Colon (tissue), 2 donors: ENCODE data around the gene GRID2.

Source experiments
- FAIRE-seq: peaks from 2 replicates; lab custom pipeline; 2012; peaks lifted over from hg19 to GRCh38; lab: Jason Lieb, UNC
- donor health status: control.
- donor health status: control.

Gene GRID2

DNA sequence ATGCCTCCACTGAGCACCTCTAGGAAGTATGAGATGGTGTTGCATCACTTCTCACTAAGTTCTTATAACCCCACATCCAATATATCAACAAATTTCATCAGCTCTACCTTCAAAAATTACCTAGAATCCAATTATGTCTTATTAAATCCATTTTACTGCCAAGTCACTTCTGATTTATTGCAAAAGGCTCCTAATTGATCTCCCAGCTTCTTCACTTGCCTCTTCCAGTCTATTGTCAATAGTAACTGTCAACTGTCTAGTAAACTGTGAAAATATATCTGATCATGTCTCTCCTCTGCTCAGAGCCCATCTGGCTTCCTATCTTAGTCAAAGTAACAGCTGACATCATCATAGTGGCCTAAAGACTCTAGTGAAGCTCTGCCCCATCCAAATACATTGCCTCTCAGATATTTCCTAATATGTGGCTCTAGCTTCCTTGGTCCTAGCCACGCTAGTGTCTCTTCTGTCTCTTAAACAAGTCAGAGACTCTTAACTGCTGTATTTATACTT, 1110.3 kb downstream of the GRID2 start:
- FAIRE-seq = no peak

DNA sequence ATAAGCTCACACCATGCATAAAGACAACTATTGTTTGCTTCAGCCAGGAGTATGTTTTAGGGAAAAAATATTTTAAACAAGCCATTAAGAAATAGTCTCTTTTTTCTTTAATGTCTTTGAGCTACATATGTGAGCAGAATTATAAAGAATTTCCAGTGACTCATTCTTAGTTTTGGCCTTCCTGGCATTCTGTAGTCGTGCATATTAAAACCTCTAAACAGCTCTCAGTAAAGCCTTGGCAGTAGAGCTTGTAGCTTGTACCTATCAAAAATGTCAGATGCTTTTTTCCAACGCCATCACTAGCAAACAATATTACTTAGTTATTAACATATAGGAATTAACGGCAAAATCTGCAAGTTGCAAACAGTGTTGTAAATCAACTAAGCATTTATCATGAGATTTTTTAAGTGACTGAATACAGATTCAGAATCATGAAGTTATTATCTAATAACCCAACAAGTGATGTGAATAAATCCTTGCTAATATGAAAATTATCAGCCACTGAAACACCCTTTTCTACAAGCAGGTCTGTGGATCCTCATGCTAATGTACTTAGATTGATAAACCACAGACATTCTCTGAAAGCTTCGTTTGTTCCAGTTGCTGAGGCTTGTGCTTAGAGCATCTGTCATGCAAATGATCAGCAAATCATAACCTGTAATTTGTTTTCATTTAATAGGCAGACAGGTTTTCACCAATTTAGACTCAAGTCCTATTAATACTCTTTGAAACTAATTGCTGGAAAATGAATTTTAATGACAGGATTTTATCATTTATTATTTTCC, 1112.8 kb downstream of the GRID2 start:
- no peak for FAIRE-seq

DNA sequence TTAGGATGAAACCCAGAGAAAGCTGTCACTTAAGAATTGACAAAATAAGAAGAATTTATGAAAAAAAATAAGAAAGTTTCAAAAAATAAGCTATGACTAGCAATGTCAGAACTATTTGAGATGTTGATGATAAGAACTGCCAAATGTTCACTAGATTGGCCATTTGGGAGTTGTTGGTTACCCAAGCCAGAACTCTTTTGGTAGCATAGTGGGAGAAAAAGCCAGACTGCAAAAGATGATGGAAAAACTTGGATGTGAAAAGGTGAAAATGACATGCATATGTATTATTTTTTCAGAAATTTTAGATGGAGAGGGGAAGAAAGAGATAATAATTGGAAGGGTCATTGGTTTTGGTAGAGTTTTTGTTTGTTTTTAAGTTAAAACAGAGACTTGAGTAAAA, 1127.6 kb downstream of the GRID2 start:
- no peak for FAIRE-seq

DNA sequence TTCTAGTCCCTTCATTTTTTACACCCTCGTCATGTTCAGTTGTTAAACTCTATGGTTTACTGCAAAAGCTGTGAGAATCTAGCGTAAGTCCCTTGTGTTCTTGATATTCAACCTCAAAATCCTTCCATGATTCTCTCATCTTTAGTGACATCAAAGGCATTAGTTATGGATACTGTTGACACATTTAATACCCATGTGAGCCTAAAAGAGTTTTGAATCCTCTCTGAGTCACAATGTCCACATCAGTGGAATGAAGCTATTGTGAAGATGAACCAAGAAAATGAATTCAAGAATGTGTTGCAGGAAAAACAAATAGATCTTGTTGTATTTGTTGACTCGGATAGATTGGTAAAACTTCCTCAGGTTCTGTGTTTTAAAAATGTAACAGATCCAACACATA, 1130.1 kb downstream of the GRID2 start:
- FAIRE-seq = no peak

DNA sequence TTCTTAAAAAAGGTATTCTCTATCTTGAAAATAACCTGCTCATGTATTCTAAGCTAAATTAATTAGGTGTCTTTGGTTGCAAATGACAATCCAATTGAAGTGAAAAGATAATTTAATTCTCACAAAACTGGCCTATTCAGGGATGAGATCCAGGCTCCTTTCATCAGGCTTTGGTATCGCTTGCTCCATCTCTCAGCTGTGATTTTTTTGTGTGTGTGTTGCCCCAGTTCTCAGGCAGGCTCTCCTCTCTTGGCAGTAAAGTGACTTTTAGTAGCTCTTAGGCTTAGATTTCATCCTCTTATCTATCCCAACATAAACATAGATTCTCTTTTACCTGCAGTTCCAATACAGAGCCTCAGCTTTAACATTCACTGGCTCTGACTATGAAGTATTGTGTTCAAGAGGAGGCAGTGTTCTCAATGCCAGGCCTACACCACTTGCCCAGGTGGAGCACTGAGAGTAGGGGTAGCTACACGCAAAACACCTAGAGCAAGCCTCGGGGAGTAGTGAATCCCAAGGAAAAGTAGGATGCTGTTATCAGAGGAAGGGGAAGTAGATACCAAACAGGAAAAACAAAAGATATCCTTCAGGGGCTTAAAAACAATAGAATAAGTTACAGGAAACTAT, 1132.3 kb downstream of the GRID2 start:
- no peak for FAIRE-seq

DNA sequence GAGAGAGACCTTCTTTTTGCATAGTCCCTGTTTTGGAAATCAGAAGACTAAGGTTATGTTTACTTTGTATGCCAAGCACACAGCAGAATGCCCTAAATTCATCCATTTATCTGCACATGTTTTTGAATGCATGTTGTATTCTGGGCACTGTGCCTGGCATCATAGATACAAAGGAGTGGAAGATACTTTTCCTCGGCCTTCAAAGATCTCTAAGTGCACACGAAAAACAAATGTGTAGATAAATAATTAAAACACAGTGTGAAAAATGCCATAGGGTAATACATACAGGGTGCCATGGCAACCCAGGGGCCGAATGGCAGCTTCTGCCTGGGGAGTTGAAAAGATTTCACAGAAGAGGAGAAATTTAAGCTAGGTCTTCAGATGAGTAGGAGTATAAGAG, 1134.2 kb downstream of the GRID2 start:
- FAIRE-seq = no peak

DNA sequence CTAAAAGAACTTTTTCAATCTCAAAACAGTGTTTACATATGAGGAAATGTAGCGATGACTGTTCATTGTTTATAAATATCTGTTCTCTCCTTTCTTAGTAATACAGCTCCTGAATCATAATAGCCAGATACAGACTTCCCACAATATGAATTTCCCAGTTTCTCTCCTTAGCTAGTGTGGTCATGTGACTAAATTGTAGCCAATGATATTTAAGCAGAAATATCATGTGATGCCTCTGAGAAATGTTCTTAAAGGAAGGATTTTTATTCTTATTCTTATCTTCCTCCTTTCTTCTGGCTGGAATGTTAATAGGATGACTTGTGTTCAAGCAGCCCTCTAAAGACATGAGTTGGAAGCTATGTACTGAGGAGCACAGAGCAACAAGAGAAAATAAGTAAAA, 1141.1 kb downstream of the GRID2 start:
- FAIRE-seq = no peak

DNA sequence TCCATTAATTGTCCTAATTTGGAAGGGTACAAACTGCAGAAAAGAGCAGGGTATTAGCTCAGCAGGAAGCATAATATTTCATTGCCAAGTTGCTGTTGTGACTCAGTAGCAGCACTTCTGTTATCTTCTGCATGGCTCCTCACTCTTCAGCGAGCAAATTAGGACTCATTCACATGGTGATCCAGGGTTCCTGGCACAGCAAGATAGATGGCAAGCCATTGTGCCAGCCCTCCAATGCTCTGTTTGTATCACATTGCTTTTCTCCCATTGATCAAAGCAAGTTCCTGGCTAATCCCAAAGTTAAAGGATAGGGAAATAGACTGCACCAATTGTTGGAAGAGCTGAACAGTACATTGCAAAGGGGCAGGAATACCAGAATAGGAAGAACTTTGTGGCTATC, 1142.3 kb downstream of the GRID2 start:
- no peak for FAIRE-seq

DNA sequence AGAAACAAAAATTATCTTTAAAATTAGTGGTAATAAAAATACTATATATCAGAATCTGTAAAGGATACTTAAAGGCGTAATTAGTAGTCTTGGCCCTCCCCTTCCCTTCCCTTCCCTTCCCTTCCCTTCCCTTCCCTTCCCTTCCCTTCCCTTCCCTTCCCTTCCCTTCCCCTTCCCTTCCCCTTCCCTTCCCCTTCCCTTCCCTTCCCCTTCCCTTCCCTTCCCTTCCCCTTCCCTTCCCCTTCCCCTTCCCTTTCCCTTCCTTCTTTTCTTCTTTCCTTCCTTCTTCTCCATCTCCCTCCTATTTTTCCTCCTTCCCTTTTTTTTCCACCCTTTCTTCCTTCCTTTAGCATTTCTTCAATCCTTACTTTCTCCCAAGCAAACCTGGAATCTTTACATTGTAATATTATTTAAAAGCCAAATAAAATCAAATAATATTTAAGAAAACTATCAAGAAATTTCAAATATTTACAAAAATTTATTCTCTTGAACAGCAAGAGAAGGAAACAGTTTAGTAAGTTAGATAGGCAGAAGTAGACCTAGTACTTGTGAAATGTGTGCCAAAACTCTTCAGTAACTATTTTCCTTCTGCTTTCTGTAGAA, 1145.0 kb downstream of the GRID2 start:
- no peak for FAIRE-seq

DNA sequence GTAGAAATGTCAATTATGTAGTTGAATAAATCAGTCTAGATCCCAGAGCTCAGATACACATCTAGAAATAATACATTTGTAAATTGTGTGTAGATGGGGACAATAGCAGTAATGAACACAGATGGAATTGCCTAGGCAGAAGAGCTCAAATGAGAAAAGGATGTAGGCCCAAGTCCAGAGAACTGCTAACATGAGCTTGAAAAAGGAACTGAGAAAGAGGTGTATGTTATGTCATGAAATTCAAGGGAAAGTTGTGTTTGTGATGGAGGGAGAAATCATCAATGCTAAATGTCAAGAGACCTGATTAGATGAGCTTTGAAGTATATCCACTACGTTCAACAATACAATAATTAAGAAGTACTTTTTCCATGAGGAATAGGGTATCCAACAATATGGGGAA, 1148.2 kb downstream of the GRID2 start:
- no peak for FAIRE-seq

DNA sequence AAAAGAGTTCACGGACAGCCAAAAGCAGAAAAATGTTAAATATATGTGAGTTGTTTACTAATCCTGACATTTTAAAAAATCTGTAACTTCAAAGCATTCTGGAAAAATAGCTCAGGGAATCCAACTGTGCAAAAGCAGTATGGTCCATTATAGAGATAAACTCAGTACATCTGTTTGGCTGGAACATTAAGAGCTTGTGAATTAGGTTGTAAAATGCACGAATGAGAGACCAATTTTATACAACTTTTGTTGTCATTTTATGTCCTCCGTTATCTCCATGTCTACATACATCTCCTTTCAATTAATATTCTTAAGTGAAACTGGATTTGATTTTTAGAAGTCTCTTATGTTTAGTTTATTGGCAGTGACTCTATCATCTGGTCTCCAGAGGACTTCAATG, 1157.8 kb downstream of the GRID2 start:
- FAIRE-seq = no peak

DNA sequence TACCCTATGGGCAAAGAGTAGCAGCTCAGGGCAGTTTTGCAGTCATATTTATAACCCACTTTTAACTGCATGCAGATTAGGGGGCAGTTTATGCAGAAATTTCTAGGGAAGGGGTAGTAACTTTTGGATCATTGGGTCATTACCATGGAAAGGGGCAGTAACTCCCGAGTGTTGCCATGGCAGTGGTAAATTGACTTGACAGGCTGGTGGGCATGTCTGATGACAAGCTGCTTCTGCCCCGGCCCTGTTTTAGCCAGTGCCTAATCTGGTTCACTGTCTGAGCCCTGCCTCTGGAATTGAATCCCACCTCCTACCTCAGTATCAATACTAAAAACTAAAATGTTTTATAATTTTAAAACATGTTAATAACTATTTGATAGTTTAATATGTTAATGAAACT, 1162.7 kb downstream of the GRID2 start:
- no peak for FAIRE-seq

DNA sequence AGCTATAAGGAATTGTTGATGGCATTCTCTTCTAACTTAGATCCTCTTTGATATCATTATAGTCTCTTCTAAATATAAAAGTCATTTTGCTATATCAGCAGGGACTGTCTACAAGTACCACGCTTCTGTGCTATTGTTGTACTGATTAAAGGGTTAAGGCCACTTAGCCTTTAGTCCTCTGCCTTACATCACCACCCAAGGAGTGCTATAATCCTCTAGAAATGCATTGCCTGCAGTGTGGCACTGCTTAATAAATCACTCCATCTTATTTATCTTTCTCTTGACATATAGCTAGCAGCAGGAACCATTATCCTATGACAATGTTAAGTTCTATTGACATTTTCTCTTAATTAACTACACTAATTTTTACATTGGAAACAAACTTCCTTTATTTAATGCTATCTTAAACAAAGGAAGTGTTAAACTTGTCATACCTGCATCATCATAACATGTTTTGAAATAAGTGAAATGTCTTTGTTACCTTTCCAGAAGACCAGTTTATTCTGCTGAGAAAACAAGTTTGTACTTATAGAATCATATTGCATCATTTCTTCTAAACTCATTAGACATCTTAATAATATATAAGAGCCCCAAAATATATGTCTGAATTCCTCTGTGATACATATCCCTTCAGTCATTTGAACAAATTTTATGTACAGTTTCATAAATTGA, 1163.9 kb downstream of the GRID2 start:
- no peak for FAIRE-seq

DNA sequence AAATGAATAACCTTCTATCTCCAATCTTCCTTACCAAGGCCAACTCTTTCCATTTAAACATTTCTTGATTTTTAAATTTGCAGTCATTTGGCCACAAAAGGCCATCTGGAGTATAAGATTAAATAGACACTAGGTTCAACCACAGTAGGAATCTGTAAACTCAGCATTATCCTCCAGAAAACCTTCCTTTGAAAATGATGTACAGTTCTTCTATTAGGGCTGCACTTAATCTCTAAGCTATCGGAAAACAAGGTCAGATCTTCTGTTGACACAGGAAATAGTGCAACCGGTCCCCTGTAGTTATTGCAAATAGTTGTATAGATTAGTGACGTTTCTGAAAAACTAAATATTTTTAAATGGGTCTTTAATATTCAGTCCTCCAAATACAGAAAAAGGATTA, 1165.8 kb downstream of the GRID2 start:
- no peak for FAIRE-seq

DNA sequence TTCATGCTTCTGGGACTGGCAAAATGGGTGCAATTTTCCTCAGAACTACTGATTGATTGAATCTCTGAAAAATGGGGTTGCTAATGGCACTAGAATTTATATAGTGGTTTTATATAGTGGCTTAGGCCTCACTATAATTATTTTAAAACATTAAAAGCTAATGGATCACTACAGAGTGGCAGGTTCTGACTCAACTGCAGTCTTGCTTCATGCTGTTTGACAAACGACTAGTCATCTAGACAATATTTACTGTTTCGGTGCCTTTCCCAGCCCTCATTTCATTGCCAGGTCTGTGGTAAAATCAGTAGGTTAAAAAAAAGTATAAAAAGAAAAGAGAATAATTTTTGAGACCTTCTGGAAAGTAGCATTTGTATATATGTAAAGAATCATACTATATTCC, 1172.0 kb downstream of the GRID2 start:
- FAIRE-seq = no peak

DNA sequence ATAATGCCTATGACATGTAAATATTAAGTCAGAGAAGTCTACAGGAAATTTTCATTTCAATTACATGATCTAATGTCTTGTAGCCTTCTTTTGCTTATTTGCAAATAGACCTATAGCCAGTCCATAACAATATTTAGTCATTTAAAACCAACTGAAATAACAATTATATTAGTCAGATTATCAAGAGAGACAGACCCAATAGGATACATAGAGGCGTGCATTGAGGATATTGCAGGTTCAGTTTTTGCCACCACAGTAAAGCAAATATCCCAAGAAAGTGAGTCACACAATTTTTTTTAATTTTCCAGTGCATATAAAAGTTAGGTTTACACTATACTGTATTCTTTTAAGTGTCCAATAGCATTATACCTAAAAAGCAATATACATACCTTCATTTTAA, 1175.0 kb downstream of the GRID2 start:
- FAIRE-seq = no peak

DNA sequence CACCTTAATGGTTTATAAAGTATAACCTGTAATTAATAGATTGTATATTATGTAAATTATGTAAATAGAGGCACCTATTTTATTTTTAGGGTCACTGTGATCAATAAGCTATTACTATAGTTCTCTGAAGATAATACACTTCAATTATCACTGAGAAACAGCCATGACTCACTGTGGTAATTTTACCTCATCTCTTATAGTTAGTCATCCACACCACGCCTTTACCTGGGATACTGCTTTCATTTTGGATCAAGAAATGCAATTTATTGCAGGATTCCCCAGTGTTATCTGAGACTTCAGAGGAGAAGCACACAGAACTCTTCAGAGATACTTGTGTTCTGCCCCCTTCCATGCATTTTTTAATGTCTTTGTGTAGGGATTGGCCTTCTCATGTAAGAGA, 1176.7 kb downstream of the GRID2 start:
- no peak for FAIRE-seq

DNA sequence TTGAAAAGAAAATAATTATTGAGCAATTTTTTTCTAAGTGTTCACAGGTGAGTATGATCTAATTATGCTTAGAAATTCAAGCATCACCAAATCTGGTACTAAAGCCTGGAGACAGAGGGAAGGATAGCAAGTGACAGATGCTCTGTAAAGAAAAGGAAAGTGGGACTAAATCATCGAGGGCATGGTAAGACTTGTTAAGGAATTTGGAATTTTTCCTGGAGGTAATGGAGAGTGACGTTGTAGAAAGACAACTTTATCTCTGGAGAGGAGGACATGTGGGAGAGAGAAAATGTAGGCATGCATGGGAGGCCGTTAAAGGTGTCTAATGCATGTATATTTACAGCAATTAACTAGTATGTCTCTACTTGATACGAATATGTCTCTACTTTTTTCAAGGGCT, 1191.6 kb downstream of the GRID2 start:
- no peak for FAIRE-seq

DNA sequence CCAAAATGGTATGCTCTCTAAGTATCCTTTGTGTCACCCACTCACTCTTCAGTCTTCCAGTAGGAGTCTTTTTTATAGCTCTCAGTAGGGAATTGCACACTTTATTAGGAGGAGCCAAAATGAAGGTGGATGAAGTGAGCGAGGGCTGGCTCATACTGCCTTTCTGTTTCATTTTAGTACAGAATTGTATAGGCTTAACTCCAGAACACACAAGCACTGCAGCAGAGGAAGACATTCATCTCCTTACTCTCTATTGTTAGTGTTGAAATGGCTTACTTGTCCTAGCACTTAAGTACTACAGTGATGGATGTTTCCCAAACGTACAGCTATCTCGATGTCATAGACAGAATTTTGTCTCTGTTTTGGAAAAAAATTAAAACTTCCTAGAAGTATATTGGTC, 1197.5 kb downstream of the GRID2 start:
- FAIRE-seq = no peak

DNA sequence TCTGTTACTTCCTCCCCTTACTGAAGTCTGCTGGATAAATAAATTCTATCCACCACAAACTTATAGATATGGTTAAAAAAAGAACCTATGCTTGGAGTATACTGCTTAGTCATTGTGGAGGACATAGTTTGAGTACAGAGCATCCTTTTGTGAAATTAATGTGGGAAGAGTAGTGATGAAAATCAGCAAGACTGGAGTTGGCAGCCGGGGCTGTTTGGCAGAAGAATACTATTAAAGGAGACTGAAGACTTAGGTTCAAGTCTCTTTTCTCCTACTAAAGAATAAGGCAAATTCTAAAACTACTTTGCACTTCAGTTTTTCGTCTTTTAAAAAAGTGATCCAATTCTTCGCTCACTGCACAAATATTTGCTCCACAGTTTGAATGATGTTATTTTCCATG, 1198.2 kb downstream of the GRID2 start:
- no peak for FAIRE-seq

DNA sequence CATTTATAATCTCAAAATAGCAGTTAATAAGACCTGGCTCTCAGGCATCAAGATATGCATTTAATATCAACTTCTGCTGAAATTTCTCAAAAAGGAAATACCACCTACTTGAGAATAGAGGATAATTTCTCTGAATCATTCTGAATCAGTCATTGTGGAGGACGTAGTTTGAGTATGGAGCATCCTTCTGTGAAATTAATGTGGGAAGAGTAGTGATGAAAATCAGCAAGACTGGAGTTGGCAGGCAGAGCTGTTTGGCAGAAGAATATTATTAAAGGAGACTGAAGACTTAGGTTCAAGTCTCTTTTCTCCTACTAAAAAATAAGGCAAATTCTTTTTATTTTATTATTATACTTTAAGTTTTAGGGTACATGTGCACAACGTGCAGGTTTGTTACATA, 1199.2 kb downstream of the GRID2 start:
- no peak for FAIRE-seq

DNA sequence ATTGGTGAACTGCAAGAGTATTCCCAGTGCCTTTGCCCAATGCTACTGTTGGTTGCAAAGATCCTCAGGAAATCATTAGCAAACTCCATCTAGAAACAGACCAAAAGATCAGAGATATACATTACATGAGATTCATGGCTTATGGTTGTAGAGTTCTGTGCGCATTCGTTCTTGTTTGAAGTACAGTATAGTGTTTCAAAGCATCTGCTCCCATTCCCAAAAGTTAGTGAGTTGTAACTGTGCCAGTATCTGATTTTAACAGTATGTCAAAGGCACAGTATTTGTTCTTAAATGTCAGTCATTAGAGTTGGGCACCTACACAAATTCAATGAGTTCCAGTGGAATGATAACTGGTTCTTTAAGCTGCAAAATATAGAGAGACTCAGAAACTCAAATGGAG, 1210.1 kb downstream of the GRID2 start:
- FAIRE-seq = no peak

DNA sequence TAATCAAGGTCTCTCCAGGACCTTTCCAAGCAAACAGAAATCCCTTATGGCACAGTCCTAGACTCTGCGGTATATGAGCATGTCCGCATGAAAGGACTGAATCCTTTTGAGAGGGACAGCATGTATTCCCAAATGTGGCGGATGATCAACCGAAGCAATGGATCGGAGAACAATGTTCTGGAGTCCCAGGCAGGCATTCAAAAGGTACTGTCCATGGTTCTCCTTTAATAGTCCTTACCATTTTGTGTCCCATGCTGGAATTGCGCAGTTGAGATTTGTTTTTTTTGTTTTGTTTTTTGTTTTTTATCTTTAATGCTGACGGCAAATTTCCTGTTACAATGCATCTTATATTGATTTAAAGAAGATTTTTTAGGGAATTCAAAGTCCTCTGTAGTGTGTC, 1211.4 kb downstream of the GRID2 start:
- no peak for FAIRE-seq
